K562 (cell line): Measurements from ENCODE around the gene SLFNL1. TPM values are rescaled to one million over a fixed set of nuclear protein-coding genes. Genes with fewer than 3 reads are reported as not detected.

ENCODE experiments used
- ATAC-seq: fragments of 200-7000 bp; cut with Tn5 transposase; 3 replicates; pipeline ENCODE4 v1.9.1; 2020; ENCODE audit warnings: moderate library complexity
- BruUV-seq: library from RNA; stranded (reverse); fragments of 400-500 nt; replicated peaks from 2 replicates; lab custom pipeline; 2021; lab: Mats Ljungman, UMichigan
- CTCF ChIA-PET: fragments of 300-600 bp; formaldehyde crosslinking; extraction: SDS; loops from one replicate; lab custom pipeline; 2021; ENCODE audit warnings: low intra/inter-chr PET ratio; lab: Yijun Ruan, JAX
- POLR2A ChIA-PET: fragments of 300-600, 350-650 bp; sonication (Branson Sonifier 250); formaldehyde crosslinking; extraction: SDS; loops from one replicate; lab custom pipeline; 2021; ENCODE audit warnings: antibody characterized with exemption, inconsistent platforms; lab: Yijun Ruan, JAX
- DNase-seq, 4 experiments: peaks; one replicate each; pipeline versions ENCODE4 v3.0.0 to v3.0.0-alpha.2; 2011 to 2018; ENCODE audit warnings: low spot score in 3 of 4, mixed read lengths in 3 of 4; ENCODE audit errors: extremely low read depth in 1 of 4
- FAIRE-seq: peaks from 2 replicates; lab custom pipeline; 2011; peaks lifted over from hg19 to GRCh38; lab: Jason Lieb, UNC
- H2AFZ ChIP-seq: 2 replicates; pipeline ENCODE4 v1.6.0; 2011; ENCODE audit warnings: low read depth, low read length, control low read depth, inconsistent platforms
- H3K27ac ChIP-seq: fragments of 200-600 bp; 3 replicates; pipeline ENCODE4 v1.8.0; 2011; ENCODE audit warnings: low read depth, mild to moderate bottlenecking, control low read depth, inconsistent platforms, low read length, moderate library complexity, mixed read lengths; ENCODE audit errors: extremely low read depth
- H3K27me3 ChIP-seq, 2 experiments: fragments of 300-600 bp in 1 of 2; 2 replicates in 1 of 2; 3 replicates in 1 of 2; pipeline versions ENCODE4 v1.6.0 to v1.8.0; 2011; ENCODE audit warnings: inconsistent platforms in 2 of 2, low read length in 2 of 2, mild to moderate bottlenecking in 1 of 2, mixed read lengths in 1 of 2, moderate library complexity in 1 of 2; ENCODE audit not compliant: control insufficient read depth in 2 of 2, insufficient read depth in 2 of 2
- H3K36me3 ChIP-seq: fragments of 300-600 bp; 3 replicates; pipeline ENCODE4 v1.8.0; 2011; ENCODE audit warnings: mild to moderate bottlenecking, low read length, inconsistent platforms; ENCODE audit not compliant: control insufficient read depth, insufficient read depth
- H3K4me1 ChIP-seq, 2 experiments: fragments of 200-600 bp in 1 of 2; replicated peaks in 1 of 2; 2 replicates in 1 of 2; 3 replicates in 1 of 2; pipeline versions ENCODE4 v1.5.1 to v1.8.0; 2011; ENCODE audit warnings: inconsistent platforms in 2 of 2, low read length in 2 of 2, mild to moderate bottlenecking in 1 of 2, mixed read lengths in 1 of 2, moderate library complexity in 1 of 2; ENCODE audit not compliant: control insufficient read depth in 2 of 2, insufficient read depth in 2 of 2
- H3K4me2 ChIP-seq: 2 replicates; pipeline ENCODE4 v1.6.1; 2011; ENCODE audit warnings: low read length, control low read depth, inconsistent platforms, mixed read lengths; ENCODE audit not compliant: insufficient read depth
- H3K4me3 ChIP-seq: fragments of 200-600 bp; sonication (generic), shearing (Covaris generic); 2 replicates; pipeline ENCODE4 v1.5.1; 2016; ENCODE audit warnings: control low read depth, inconsistent platforms
- H3K79me2 ChIP-seq: fragments of 200-600 bp; 3 replicates; pipeline ENCODE4 v1.8.0; 2011; ENCODE audit warnings: low read length, inconsistent platforms; ENCODE audit not compliant: control insufficient read depth, insufficient read depth
- H3K9ac ChIP-seq, 2 experiments: 2 replicates each; pipeline versions ENCODE4 v1.6.0 to v1.6.1; 2011; ENCODE audit warnings: low read depth in 2 of 2, low read length in 2 of 2, control low read depth in 1 of 2, inconsistent platforms in 1 of 2, mild to moderate bottlenecking in 1 of 2, mixed read lengths in 1 of 2; ENCODE audit not compliant: insufficient read depth in 1 of 2
- H3K9me1 ChIP-seq: one replicate; pipeline ENCODE4 v1.6.0; 2011; ENCODE audit warnings: inconsistent platforms, mild to moderate bottlenecking, low read length, moderate library complexity; ENCODE audit not compliant: control insufficient read depth, insufficient read depth
- H3K9me3 ChIP-seq: replicated peaks from 2 replicates; pipeline ENCODE4 v1.5.1; 2011; ENCODE audit warnings: low read depth, low read length, inconsistent platforms; ENCODE audit not compliant: control insufficient read depth, insufficient read depth
- H4K20me1 ChIP-seq: replicated peaks from 2 replicates; pipeline ENCODE4 v1.6.1; 2011; ENCODE audit warnings: low read length, inconsistent platforms, mixed read lengths; ENCODE audit not compliant: control insufficient read depth, insufficient read depth
- ARID1B ChIP-seq: fragments of 450-650 bp; IDR thresholded peaks from 2 replicates; pipeline ENCODE4 v1.6.1; 2016; ENCODE audit warnings: antibody characterized with exemption, mild to moderate bottlenecking, inconsistent platforms
- BACH1 ChIP-seq: fragments of 200-800 bp; sonication (Bioruptor generic); IDR thresholded peaks from 2 replicates; pipeline ENCODE4 v1.6.1; 2016; ENCODE audit warnings: missing genetic modification characterization, missing compliant biosample characterization
- FOS ChIP-seq: IDR thresholded peaks from 3 replicates; pipeline ENCODE4 v1.6.1; 2011; ENCODE audit not compliant: insufficient read length; ENCODE audit errors: extremely low read depth
- KAT8 ChIP-seq: fragments of 450-650 bp; IDR thresholded peaks from 2 replicates; pipeline ENCODE4 v1.6.1; 2016; ENCODE audit warnings: low read depth, mild to moderate bottlenecking
- KDM5B ChIP-seq: fragments of 200-600 bp; sonication (generic); IDR thresholded peaks from 2 replicates; pipeline ENCODE4 v1.6.1; 2012; ENCODE audit warnings: low read depth, mild to moderate bottlenecking, moderate library complexity, low read length, control low read depth, inconsistent platforms; ENCODE audit not compliant: insufficient replicate concordance
- NBN ChIP-seq: fragments of 450-650 bp; IDR thresholded peaks from 2 replicates; pipeline ENCODE4 v1.6.1; 2016; ENCODE audit warnings: low read depth, mild to moderate bottlenecking
- POLR2AphosphoS2 ChIP-seq: IDR thresholded peaks from 2 replicates; pipeline ENCODE4 v1.6.1; 2012; ENCODE audit warnings: low read length, improper control_type of control experiment
- TBL1XR1 ChIP-seq, 2 experiments: IDR thresholded peaks; 2 replicates each; pipeline ENCODE4 v1.6.1; 2012; ENCODE audit warnings: improper control_type of control experiment in 2 of 2, low read length in 2 of 2, mild to moderate bottlenecking in 1 of 2
- TBP ChIP-seq: optimal IDR thresholded peaks from 2 replicates; pipeline ENCODE3; 2011; ENCODE audit warnings: low read depth, low read length, improper control_type of control experiment
- WGBS: fragments of 100-300 bp; shearing (Covaris generic); methylation state at CpG from one replicate; pipeline ENCODE4 v1.1.6; 2016; ENCODE audit warnings: low coverage, mixed read lengths; ENCODE audit not compliant: insufficient coverage; ENCODE audit errors: missing lambda C conversion rate; 5-methylcytosine and 5-hydroxymethylcytosine counted together
- in situ Hi-C: fragments of 300-500 bp; cut with MboI; formaldehyde crosslinking; loops from 4 replicates; pipeline ENCODE4 v1.15.0; 2018; ENCODE audit warnings: inconsistent platforms, mixed read lengths
- intact Hi-C: fragments of 100-400 bp; cut with micrococcal nuclease; formaldehyde crosslinking; loops from 2 replicates; pipeline ENCODE4 v1.14.2; 2022
- polyA plus RNA-seq, 8 experiments: library from polyadenylated mRNA; depleted of rRNA in 4 of 8; stranded (reverse) in 5 of 8; unstranded in 3 of 8; fragments of >200 nt; fragmentation: Nextera tagmentation in 2 of 8; fragmentation: Illumina TruSeq in 1 of 8; extraction: Ambion mirVana in 2 of 8; extraction: Trizol in 1 of 8; gene quantifications; 2 replicates each; pipeline versions ENCODE4 v1.2.1 to v1.2.3, GENCODE V29; 2011 to 2014; ENCODE audit warnings: inconsistent platforms in 1 of 8, missing spikeins in 1 of 8
- total RNA-seq, 7 experiments: library from RNA; depleted of rRNA in 6 of 7; stranded (reverse); fragments of >200 nt in 6 of 7; fragmentation: Illumina TruSeq in 2 of 7; extraction: Trizol in 2 of 7; gene quantifications; 2 replicates each; pipeline versions ENCODE4 v1.2.1 to v1.2.3, GENCODE V29; 2011 to 2021; ENCODE audit warnings: low replicate concordance in 1 of 7
- TF ChIP-seq, protein P1 (sequence below): fragments of 450-650 bp; conservative IDR thresholded peaks from 2 replicates; pipeline ENCODE4 v1.6.1; 2016; ENCODE audit warnings: missing genetic modification characterization, low read depth, mild to moderate bottlenecking, control low read depth, missing compliant biosample characterization
- TF ChIP-seq, protein P2 (sequence below): fragments of 450-650 bp; formaldehyde crosslinking; IDR thresholded peaks from 2 replicates; pipeline ENCODE4 v1.4.0; 2020; ENCODE audit warnings: mild to moderate bottlenecking

Gene SLFNL1
- total and polyA plus RNA-seq, 9 of the 15 experiments (the other 6 are each of a cell fraction or from before 2014, with no cell fraction given), result 0.05 to 0.14 (median 0.06) TPM; not detected in 5

DNA sequence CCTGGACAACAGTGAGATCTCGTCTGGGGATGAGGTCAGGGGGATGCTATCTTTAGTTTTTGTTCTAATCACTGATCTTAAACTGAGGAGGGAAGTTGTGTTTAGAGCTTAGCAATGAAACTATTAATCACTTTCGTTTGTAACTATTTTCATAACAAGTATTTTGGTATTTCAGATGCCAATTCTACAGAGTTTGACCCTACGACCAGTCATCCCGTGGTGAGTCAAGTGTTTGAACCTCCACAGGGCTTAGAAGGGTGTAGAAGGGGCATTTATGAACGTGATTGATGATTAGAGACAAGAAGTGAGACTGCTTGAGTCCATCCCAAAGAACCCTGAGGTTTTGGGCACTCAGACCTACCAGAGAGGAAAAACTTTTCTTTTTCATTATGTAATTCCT lies 15.6 kb downstream of the SLFNL1 start:
- TF ChIP-seq NBN (no peak), KDM5B (no peak), POLR2AphosphoS2 (no peak), FOS (no peak), BACH1 (tag) (no peak), TBL1XR1 (IDR thresholded peaks at IDR 0.05; ENCODE audit: low read length in 2 of 2) (no peak), TBP (no peak), ARID1B (no peak), KAT8 (no peak)
- TF ChIP-seq, protein P1, sequence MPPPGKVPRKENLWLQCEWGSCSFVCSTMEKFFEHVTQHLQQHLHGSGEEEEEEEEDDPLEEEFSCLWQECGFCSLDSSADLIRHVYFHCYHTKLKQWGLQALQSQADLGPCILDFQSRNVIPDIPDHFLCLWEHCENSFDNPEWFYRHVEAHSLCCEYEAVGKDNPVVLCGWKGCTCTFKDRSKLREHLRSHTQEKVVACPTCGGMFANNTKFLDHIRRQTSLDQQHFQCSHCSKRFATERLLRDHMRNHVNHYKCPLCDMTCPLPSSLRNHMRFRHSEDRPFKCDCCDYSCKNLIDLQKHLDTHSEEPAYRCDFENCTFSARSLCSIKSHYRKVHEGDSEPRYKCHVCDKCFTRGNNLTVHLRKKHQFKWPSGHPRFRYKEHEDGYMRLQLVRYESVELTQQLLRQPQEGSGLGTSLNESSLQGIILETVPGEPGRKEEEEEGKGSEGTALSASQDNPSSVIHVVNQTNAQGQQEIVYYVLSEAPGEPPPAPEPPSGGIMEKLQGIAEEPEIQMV (tag), result no peak
- TF ChIP-seq, protein P2, sequence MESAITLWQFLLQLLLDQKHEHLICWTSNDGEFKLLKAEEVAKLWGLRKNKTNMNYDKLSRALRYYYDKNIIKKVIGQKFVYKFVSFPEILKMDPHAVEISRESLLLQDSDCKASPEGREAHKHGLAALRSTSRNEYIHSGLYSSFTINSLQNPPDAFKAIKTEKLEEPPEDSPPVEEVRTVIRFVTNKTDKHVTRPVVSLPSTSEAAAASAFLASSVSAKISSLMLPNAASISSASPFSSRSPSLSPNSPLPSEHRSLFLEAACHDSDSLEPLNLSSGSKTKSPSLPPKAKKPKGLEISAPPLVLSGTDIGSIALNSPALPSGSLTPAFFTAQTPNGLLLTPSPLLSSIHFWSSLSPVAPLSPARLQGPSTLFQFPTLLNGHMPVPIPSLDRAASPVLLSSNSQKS (CRISPR knock-in tag), result no peak
- H3K9me1 ChIP-seq, result peaks cover 10% of the 10 kb centered on the region
- no peak overlapping the region for H3K4me3 ChIP-seq
- BruUV-seq, result no TSS peak
- H3K36me3 ChIP-seq, result peaks cover 99% of the 10 kb centered on the region
- POLR2A ChIA-PET, result interaction anchor here (0.6 kb wide), 1 partner anchor 18 kb away, joined by 3 read pairs; no protein-coding TSS in a partner anchor
- no peak for FAIRE-seq
- no peak overlapping the region for H3K27ac ChIP-seq
- 83% methylated on average over 5 of the region's 5 CpGs for WGBS
- intact Hi-C loops (no loop called here), in situ Hi-C loops (no loop called here)
- no peak overlapping the region for H3K9ac ChIP-seq
- DNase-seq, result no peak
- peaks cover 8% of the 10 kb centered on the region; the same call in 2 of the 3 replicates for H3K79me2 ChIP-seq
- no peak overlapping the region for H2AFZ ChIP-seq
- peaks cover 20% of the 10 kb centered on the region for H4K20me1 ChIP-seq
- CTCF ChIA-PET, result no interaction called here
- no peak overlapping the region for H3K4me2 ChIP-seq
- ATAC-seq, result no peak
- no peaks in the 10 kb centered on the region for H3K9me3 ChIP-seq
- H3K27me3 ChIP-seq, result no peaks in the 10 kb centered on the region; a peak in 1 of 5 replicates
- H3K4me1 ChIP-seq, result peaks cover 13 to 17% of the 10 kb centered on the region in 2 experiments; a peak in 4 of 5 replicates
